Tibial nerve (tissue), 4 donors: ENCODE results near the gene WDPCP. TPM values are rescaled to one million over a fixed set of nuclear protein-coding genes. Genes with fewer than 3 reads are reported as not detected.
A peak's percentile ranks its signal among the peaks of the same experiment; 100 is the strongest.

Experiments used
- DNase-seq, 2 donors: peaks; one replicate each; pipeline ENCODE4 v3.0.0-alpha.2; 2019; ENCODE audit warnings: low spot score in 2 of 2
- H3K27ac ChIP-seq, 4 donors: fragments of 200-600 bp; sonication (generic) in 3 of 4; one replicate each; pipeline ENCODE4 v1.5.1; 2017 to 2019; ENCODE audit warnings: mild to moderate bottlenecking in 1 of 4
- H3K27me3 ChIP-seq, 2 donors: fragments of 200-600 bp; sonication (generic) in 1 of 2; one replicate each; pipeline versions ENCODE4 v1.5.1 to v1.6.0; 2017 to 2019
- H3K36me3 ChIP-seq, 3 donors: fragments of 200-600 bp; sonication (generic); one replicate each; pipeline ENCODE4 v1.5.1; 2018 to 2019
- H3K4me1 ChIP-seq, 4 donors: fragments of 200-600 bp; sonication (generic) in 3 of 4; one replicate each; pipeline ENCODE4 v1.5.1; 2017 to 2019
- H3K4me3 ChIP-seq, 4 donors: fragments of 200-600 bp; sonication (generic) in 3 of 4; one replicate each; pipeline ENCODE4 v1.5.1; 2017 to 2019; ENCODE audit warnings: mild to moderate bottlenecking in 1 of 4, moderate library complexity in 1 of 4
- H3K9me3 ChIP-seq, 4 donors: fragments of 200-600 bp; sonication (generic) in 3 of 4; one replicate each; pipeline ENCODE4 v1.5.1; 2017 to 2019
- CTCF ChIP-seq, 5 experiments: fragments of 200-600 bp in 3 of 5; fragments of 450-650 bp in 2 of 5; sonication (generic) in 3 of 5; IDR thresholded peaks; one replicate each; pipeline ENCODE4 v1.5.1; 2016 to 2019; ENCODE audit warnings: antibody characterized with exemption in 5 of 5, mild to moderate bottlenecking in 3 of 5, moderate library complexity in 2 of 5
- EP300 ChIP-seq, 2 donors: sonication (generic); formaldehyde crosslinking; IDR thresholded peaks; one replicate each; pipeline ENCODE4 v1.6.1; 2017; ENCODE audit warnings: antibody characterized with exemption in 2 of 2, mild to moderate bottlenecking in 1 of 2
- POLR2A ChIP-seq, 2 donors: fragments of 450-650 bp; IDR thresholded peaks; one replicate each; pipeline ENCODE4 v1.6.1; 2017; ENCODE audit warnings: antibody characterized with exemption in 2 of 2, mild to moderate bottlenecking in 2 of 2, moderate library complexity in 2 of 2
- WGBS, 2 donors: methylation state at CpG; one replicate each; pipeline ENCODE4 v1.1.5; 2018; 5-methylcytosine and 5-hydroxymethylcytosine counted together
- total RNA-seq, 4 donors: library from RNA; depleted of rRNA; stranded (reverse); fragments of >200 nt; gene quantifications; one replicate each; pipeline ENCODE4 v1.1.0, GENCODE V29; 2016

WDPCP gene
- total RNA-seq, 4 donors from 2014 or later, result 14.4 to 22.4 (median 20.4) TPM

GRCh38 chr2:63590626-63591408, 2.5 kb upstream of the WDPCP start:
- Histone ChIP-seq H3K4me1 (peaks cover 0 to 48% (median 22%) of the 10 kb centered on the region in 4 donors), H3K27ac (no peak overlapping the region), H3K36me3 (peaks cover 0 to 28% (median 0%) of the 10 kb centered on the region in 3 donors), H3K4me3 (no peak overlapping the region), H3K27me3 (no peaks in the 10 kb centered on the region), H3K9me3 (no peaks in the 10 kb centered on the region)
- DNase-seq, result peak in 1 of 2 donors; percentile 11
- TF ChIP-seq CTCF (IDR thresholded peaks at IDR 0.05) (no peak), EP300 (IDR thresholded peaks at IDR 0.05) (no peak), POLR2A (IDR thresholded peaks at IDR 0.05) (no peak)
- 33 to 38% methylated on average over 3 of the region's 3 CpGs for WGBS, 2 donors

DNA sequence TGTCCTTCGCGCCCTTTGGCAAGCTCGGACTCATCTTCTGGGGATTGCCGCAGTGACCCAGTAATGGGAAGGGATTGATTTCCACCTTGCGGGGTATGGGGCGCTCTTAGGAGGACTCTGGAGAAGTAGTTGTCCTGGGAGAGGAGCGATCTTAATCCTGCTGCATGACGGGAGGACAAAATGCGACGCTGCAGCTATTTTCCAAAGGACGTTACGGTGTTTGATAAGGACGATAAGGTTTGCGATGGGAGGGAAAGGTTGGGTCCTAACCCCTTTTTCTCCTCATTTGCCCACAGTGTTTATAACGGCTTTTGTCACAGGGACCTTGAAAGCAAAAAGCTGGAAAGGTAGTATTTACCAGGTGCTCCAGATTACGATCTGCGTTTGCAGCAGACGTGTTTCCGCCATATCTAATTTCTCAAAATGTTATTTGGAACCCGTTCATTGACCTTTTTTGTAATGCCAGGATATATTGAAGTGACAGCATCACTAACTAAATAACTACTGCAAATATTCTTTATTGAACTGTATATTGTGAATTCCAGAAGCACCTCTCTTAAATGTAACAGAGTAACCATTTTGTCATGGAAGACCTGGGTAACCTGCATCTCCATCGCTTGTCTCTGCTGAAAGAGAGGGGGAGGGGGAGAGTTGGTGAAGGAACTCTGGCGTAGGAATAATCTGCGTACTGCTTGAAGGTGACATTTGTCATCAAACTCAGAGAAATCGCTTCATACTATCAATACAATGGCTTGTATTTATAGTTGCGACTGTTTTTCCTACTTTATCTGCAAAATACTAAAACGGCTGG, 1.1 kb upstream of the WDPCP start:
- whole genome bisulfite sequencing, 2 donors, result 6 to 7% methylated on average over 23 to 26 of the region's 26 CpGs
- TF ChIP-seq POLR2A (IDR thresholded peaks at IDR 0.05), result no peak
- TF ChIP-seq CTCF (IDR thresholded peaks at IDR 0.05), result no peak
- no peak for TF ChIP-seq EP300 (IDR thresholded peaks at IDR 0.05)
- Histone ChIP-seq H3K27ac (peak overlapping the region; percentile 78 to 93 (median 92)), H3K9me3 (no peaks in the 10 kb centered on the region), H3K27me3 (no peaks in the 10 kb centered on the region), H3K4me1 (peaks cover 0 to 48% (median 22%) of the 10 kb centered on the region in 4 donors), H3K36me3 (peaks cover 0 to 13% (median 0%) of the 10 kb centered on the region in 3 donors), H3K4me3 (peak overlapping the region; percentile 66 to 80 (median 74))
- no peak for DNase-seq

- Histone ChIP-seq H3K4me3 (peak overlapping the region; percentile 66 to 80 (median 74)), H3K4me1 (peaks cover 0 to 44% (median 22%) of the 10 kb centered on the region in 4 donors), H3K36me3 (peaks cover 0 to 6% (median 0%) of the 10 kb centered on the region in 3 donors), H3K27ac (peak overlapping the region; percentile 78 to 93 (median 92)), H3K27me3 (no peaks in the 10 kb centered on the region), H3K9me3 (no peaks in the 10 kb centered on the region)
- no peak for DNase-seq
- TF ChIP-seq POLR2A (IDR thresholded peaks at IDR 0.05) (no peak), CTCF (IDR thresholded peaks at IDR 0.05) (no peak), EP300 (IDR thresholded peaks at IDR 0.05) (no peak)
- 0 to 1% methylated on average over 25 to 31 of the region's 33 CpGs for WGBS, 2 donors
Measured at GRCh38 chr2:63587814-63588384, 378 bp downstream of the WDPCP start.

DNA sequence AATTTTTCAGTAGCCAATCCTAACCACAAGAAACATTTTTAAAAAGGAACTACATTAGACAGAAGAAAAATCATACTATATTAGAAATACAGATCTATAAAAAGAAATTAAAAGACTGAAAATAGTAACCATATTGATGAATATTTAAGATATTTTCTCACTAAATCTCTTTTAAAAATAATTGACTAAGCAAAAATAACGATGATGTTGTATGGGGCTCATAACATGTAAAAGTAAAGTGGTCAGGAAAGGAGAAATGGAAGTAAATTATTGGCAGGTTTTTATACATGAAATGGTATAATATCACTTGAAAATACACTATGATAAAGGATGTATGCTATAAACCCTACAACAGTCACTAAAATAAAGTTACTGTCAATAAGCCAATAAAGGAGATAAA, 5.4 kb downstream of the WDPCP start:
- Histone ChIP-seq H3K4me3 (no peak overlapping the region), H3K27me3 (no peaks in the 10 kb centered on the region), H3K4me1 (peaks cover 0 to 24% (median 6%) of the 10 kb centered on the region in 4 donors), H3K36me3 (no peaks in the 10 kb centered on the region), H3K27ac (no peak overlapping the region), H3K9me3 (no peaks in the 10 kb centered on the region)
- 94 to 98% methylated on average over 1 of the region's 1 CpG for WGBS, 2 donors
- TF ChIP-seq POLR2A (IDR thresholded peaks at IDR 0.05) (no peak), EP300 (IDR thresholded peaks at IDR 0.05) (no peak), CTCF (IDR thresholded peaks at IDR 0.05) (no peak)
- no peak for DNase-seq
